Measurements from ENCODE around the gene EFCAB3. TPM values are rescaled to one million over a fixed set of nuclear protein-coding genes. Genes with fewer than 3 reads are reported as not detected.
"Not testable (repeated sequence)": the region's sequence is repeated elsewhere in the genome, so short reads cannot be mapped to it uniquely, and the experiment has no call there.

EFCAB3 gene
- total RNA-seq, 3 donors from 2014 or later: not detected

DNA sequence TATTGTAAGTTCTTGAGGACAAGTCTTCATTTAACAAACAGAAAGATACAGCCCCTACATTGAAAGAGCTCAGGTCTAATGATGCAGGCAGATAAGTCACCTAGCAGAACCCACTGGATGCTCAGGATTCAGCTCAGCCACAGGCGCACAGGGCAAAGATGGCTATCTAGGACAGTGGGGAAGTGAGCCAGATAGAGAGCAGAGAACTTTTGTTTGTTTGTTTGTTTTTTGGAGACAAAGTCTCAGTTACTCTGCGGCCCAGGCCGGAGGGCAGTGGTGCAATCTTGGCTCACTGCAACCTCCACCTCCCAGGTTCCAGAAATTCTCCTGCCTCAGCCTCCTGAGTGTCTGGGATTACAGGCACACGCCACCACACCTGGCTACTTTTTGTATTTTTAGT, 63.7 kb downstream of the EFCAB3 start:
- Mint-ChIP-seq H3K27me3 (ENCODE audit: low read depth) (no peaks in the 10 kb centered on the region), H3K36me3 (ENCODE audit: insufficient read depth) (peaks cover 39% of the 10 kb centered on the region), H3K9me3 (no peaks in the 10 kb centered on the region), H3K4me1 (ENCODE audit: low read depth) (no peaks in the 10 kb centered on the region), H3K4me3 (no peak overlapping the region)
- ATAC-seq: no peak
- no peak for DNase-seq

DNA sequence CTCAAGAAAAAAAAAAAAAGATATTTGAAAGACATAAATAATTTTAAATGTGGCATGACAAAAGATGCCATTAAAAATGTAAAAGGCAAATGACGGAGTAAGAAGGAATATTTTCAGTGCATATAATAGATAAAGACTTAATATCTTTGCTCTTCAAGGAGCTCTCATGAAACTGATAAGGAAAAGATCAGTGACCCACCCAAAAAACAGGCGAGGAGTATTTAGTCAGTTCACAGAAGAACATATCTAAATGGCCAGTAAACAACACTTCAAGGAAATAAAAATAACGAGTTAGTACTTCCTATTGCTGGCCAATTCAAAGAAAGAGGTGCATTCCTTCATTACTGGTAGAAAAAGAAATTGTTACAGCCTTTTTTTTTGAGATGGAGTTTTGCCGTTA, 65.4 kb downstream of the EFCAB3 start:
- H3K27me3 Mint-ChIP-seq (ENCODE audit: low read depth); ATAC-seq: not testable (repeated sequence)
- peaks cover 40% of the 10 kb centered on the region for H3K36me3 Mint-ChIP-seq (ENCODE audit: insufficient read depth)

DNA sequence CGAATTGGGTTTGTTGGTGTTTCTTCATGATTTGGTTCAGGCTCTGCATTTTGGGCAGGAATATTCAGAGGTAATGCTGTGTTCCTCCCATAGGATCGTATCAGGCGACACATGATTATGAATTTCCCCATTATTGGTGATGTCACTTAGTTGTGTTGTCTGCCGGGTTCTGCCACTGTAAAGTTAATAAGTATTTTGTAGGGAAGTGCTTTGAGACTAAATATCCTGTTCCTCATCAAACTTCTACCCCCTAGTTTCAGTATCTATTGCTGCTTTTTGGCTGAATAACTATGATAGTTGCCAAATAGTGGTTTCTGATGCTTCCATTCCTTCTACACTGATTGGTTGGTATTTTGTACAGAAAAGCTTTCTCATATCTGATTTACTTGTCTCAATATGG, 71.8 kb downstream of the EFCAB3 start:
- H3K36me3 Mint-ChIP-seq (ENCODE audit: insufficient read depth): peaks cover 20% of the 10 kb centered on the region
- H3K27me3 Mint-ChIP-seq (ENCODE audit: low read depth); DNase-seq; ATAC-seq; H3K4me3 Mint-ChIP-seq; H3K9me3 Mint-ChIP-seq: not testable (repeated sequence)
- H3K4me1 Mint-ChIP-seq (ENCODE audit: low read depth): peaks cover 14% of the 10 kb centered on the region

More for the DNA sequence above, 65.4 kb downstream of the EFCAB3 start:
- not testable (repeated sequence) for H3K4me3 Mint-ChIP-seq; H3K4me1 Mint-ChIP-seq (ENCODE audit: low read depth); H3K9me3 Mint-ChIP-seq; DNase-seq

DNA sequence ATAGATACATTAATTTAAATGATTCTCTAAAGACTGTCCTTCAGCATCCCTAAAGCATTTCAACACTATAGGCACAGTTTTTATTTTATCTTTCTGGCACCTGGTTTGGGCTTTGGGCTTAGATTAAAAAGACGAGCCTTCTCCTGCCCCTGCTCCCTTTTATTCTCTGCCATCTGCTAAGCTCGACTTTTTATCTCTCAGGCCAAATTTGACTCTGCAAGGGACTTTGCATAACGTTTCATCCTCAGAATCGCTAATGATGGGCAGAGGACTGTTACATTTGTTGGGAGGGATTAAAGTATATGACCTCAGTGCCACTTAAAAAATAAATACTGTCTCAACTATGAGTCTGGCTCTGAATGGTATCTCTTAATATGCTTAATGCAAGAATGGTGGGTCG, 72.7 kb downstream of the EFCAB3 start:
- not testable (repeated sequence) for ATAC-seq; H3K4me3 Mint-ChIP-seq; H3K9me3 Mint-ChIP-seq; DNase-seq; H3K27me3 Mint-ChIP-seq (ENCODE audit: low read depth)
- Mint-ChIP-seq H3K4me1 (ENCODE audit: low read depth) (peaks cover 14% of the 10 kb centered on the region), H3K36me3 (ENCODE audit: insufficient read depth) (peaks cover 14% of the 10 kb centered on the region)

DNA sequence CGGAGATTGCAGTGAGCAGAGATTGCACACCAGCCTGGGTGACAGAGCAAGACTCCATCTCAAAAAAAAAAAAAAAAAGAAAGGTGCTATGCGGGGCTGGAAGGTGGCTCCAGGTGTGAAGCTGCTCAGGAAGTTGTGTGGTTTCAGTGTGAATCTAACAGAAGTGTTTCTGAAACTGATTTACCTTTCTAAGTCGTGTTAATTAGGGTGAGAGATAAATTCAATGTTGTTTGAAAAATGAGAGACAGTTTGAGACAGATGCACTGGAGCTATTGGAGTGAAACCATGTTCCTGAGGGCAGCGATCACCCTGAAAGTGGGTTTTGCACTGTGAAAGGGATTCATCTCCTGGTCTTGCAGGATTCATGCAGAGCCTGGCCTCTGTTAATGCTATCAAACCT, 73.3 kb downstream of the EFCAB3 start:
- H3K9me3 Mint-ChIP-seq; ATAC-seq; H3K4me3 Mint-ChIP-seq; DNase-seq; H3K27me3 Mint-ChIP-seq (ENCODE audit: low read depth): not testable (repeated sequence)
- peaks cover 12% of the 10 kb centered on the region for H3K36me3 Mint-ChIP-seq (ENCODE audit: insufficient read depth)
- H3K4me1 Mint-ChIP-seq (ENCODE audit: low read depth): peaks cover 14% of the 10 kb centered on the region

DNA sequence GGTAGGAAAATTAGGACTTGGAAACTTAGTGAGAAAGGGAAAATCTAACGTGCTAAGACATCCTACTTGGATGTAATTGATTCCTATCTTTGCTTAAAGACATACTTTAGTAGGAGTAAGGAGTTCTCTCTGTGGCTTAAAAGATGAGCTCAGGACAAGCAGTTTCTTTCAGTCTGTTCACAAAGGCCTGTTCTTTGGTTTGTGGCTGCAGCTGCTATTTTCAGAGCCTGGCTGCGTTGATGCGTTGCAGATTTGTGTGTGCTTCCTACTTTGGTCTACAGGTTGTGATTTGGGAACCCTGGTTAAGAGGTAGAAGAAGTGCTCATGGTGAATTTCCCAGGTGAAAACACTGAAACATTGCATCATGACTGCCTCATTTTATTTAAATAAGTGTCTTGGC, 73.8 kb downstream of the EFCAB3 start:
- not testable (repeated sequence) for H3K4me3 Mint-ChIP-seq; H3K27me3 Mint-ChIP-seq (ENCODE audit: low read depth); H3K36me3 Mint-ChIP-seq (ENCODE audit: insufficient read depth); H3K9me3 Mint-ChIP-seq; ATAC-seq; DNase-seq
- peaks cover 14% of the 10 kb centered on the region for H3K4me1 Mint-ChIP-seq (ENCODE audit: low read depth)

DNA sequence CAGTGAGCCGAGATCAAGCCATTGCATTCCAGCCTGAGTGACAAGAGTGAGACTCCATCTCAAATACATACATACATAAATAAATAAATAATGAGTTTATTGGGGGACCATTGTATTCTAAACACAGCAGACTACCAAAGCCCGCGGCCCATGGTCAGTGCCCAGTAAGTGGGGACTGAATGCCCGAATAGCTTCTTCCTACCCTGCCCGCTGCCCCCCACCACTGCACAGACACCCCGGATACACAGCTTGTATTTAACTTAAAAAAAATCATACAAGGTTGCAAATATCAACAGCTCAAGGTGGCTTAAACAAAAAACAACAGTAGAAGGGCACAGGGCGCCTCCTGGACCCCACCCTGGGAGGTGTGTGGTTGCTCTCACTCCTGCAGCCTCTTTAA, 75.7 kb downstream of the EFCAB3 start:
- DNase-seq (no peak), ATAC-seq (no peak)
- peaks cover 4% of the 10 kb centered on the region for H3K36me3 Mint-ChIP-seq (ENCODE audit: insufficient read depth)
- no peaks in the 10 kb centered on the region for H3K9me3 Mint-ChIP-seq
- no peak overlapping the region for H3K4me3 Mint-ChIP-seq
- H3K27me3 Mint-ChIP-seq (ENCODE audit: low read depth): no peaks in the 10 kb centered on the region
- H3K4me1 Mint-ChIP-seq (ENCODE audit: low read depth): peaks cover 14% of the 10 kb centered on the region

DNA sequence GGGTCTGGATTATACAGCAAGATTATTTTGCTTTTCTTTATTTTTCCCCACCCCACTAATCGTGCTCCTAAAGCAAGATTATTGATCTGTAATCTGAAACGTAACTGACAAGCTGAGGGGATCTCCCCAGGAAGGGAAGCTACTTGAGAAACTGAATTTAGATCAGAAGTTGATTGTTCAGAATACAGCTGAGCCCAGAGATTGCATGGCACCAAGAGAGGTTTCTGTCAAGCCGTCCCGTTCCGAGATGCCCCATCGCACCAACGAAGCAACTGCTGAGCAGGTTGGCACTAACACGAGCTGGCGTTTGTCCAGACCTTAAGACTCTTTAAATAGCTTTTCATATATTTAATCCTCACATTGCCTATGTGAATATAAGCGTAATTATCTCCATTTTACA, 78.1 kb downstream of the EFCAB3 start:
- DNase-seq; H3K36me3 Mint-ChIP-seq (ENCODE audit: insufficient read depth); H3K9me3 Mint-ChIP-seq; H3K4me1 Mint-ChIP-seq (ENCODE audit: low read depth); ATAC-seq; H3K27me3 Mint-ChIP-seq (ENCODE audit: low read depth); H3K4me3 Mint-ChIP-seq: not testable (repeated sequence)

DNA sequence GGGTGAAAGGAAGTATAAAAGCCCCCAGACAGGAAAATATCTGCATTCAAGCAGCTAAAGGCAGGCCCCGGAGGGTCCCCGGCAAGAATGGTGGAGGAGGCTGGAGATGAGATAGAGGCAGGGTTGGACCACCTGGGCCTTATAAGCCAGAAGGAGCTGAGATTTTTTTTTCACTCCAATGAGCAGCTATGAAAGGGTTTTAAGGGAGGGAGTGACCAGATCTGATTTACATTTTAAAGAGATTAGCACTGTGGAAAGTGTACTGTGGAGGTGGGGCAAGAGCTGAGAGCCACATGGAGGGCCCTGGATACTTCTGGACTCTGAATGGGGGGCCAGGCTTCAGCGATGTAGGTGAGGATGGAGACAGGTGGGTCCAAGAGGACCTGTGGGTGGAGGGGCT, 84.1 kb downstream of the EFCAB3 start:
- not testable (repeated sequence) for ATAC-seq; H3K27me3 Mint-ChIP-seq (ENCODE audit: low read depth); H3K36me3 Mint-ChIP-seq (ENCODE audit: insufficient read depth); DNase-seq; H3K9me3 Mint-ChIP-seq; H3K4me1 Mint-ChIP-seq (ENCODE audit: low read depth); H3K4me3 Mint-ChIP-seq

DNA sequence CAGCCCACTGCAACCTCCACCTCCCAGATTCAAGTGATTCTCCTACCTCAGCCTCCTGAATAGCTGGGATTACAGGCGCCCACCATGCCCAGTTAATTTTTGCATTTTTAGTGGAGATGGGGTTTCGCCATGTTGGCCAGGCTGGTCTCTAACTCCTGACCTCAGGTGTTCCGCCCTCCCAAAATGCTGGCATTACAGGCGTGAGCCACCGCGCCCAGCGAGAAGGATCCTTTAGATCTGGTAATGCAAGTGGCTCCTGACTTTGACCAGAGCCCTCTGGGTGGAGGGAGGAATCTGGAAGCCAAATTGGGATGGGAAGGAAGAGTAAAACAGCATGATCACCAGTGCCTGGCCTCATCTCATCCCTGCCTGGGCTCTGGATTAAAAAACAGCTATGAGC, 84.9 kb downstream of the EFCAB3 start:
- not testable (repeated sequence) for H3K4me1 Mint-ChIP-seq (ENCODE audit: low read depth); H3K4me3 Mint-ChIP-seq; H3K27me3 Mint-ChIP-seq (ENCODE audit: low read depth); ATAC-seq; DNase-seq; H3K9me3 Mint-ChIP-seq; H3K36me3 Mint-ChIP-seq (ENCODE audit: insufficient read depth)

Other genes starting within 250 kb of the EFCAB3 start
- 10 to 100 TPM; 40.3 to 42.6 (median 41.0) TPM for gene METTL2A, start 43.3 kb downstream of the EFCAB3 start, total RNA-seq
- 10 to 100 TPM; 30.1 to 35.0 (median 33.1) TPM for gene TLK2, start 98.3 kb downstream of the EFCAB3 start, total RNA-seq
- gene MRC2, start 247.1 kb downstream of the EFCAB3 start, total RNA-seq: 1 to 10 TPM; 3.4 to 6.2 (median 3.8) TPM